Measurements from ENCODE around the gene ABHD17A.

Gene ABHD17A

DNA sequence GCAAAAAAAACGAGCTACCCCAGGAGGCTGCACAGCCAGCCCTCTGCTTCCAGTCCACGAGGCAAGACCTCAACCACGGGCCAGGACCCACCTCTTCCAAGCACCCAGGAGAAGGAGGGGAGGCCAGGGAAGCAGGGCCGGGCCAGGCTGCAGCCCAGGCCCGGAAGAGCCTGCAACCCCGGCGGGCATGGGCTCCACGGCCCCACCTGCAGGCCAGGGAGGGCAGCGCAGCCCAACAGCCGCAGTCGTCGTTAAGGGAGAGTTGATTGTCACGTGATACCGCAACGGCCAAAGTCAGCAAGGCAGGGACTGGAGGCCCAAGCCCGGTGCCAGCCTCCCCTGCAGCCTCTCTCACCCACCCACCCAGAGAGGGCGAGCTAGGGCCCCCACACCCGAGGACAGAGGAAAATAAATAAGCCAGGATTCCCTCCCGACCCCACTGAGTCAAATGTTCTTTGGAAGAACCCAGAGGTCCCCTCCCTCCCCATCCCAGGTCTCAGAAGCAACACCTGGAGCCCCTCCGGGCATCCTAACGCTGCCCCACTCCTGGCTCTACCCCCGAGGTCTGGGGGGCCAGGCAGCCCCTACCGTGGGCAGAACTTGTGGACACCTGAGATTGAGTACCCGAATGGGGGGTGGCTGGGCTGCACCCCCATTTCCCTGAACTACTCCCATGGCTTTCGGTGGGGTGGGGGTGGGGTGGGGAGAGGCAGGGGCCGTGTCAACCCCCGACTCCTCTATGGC is 31.8 kb downstream of the ABHD17A start:
- peak; percentile 54 to 62 for DNase-seq (ENCODE audit: low read depth in 2 of 2)

DNA sequence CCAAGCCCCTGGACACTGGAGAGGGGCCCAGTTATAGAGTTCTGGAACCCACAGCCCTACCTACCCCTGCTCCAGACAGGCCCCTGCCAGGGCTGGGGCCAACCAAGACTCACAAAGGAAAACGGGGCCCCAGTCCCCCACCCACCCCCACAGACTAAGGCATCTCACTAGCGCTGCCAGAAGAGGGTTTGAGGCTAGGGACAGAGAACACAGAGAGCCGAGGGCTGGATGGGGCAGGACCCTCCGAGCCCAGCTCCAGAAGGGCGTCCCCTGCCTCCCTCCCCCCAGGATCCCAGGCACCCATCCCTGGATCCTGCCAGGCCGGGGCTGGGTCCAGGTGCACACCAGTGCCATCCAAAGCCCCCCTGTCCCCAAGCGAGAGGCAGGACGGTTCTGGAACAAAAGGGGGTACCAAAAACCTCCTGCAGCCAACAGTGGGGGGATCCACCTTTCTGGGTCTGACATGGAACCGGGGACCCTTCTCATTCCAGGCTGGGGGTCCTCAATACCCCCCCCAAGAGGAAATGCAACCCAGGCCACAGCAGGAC is 32.6 kb downstream of the ABHD17A start:
- no peak for DNase-seq (ENCODE audit: low read depth in 2 of 2)

GRCh38 chr19:1851654-1852580 is 33.4 kb downstream of the ABHD17A start:
- no peak for DNase-seq (ENCODE audit: low read depth in 2 of 2)

GRCh38 chr19:1850809-1851653 is 34.3 kb downstream of the ABHD17A start:
- no peak for DNase-seq (ENCODE audit: low read depth in 2 of 2)

GRCh38 chr19:1849886-1850398 is 35.4 kb downstream of the ABHD17A start:
- DNase-seq (ENCODE audit: low read depth in 2 of 2), result no peak

DNA sequence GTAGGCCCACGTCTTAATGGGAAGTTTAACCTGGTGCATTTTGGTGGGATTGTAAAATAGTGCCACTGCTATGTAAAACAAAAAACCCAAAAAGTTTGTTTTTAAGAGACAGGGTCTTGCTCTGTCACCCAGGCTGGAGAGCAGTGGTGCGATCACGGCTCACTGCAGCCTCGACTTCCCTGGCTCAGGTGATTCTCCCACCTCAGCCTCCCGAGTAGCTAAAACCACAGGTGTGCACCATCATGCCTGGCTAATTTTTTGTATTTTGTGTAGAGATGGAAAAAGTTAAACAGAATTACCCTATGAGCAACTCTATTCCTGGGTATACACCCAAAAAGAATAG is 36.2 kb downstream of the ABHD17A start:
- DNase-seq (ENCODE audit: low read depth in 2 of 2), result no peak

- peak; percentile 93 to 98 for DNase-seq (ENCODE audit: low read depth in 2 of 2)
These were observed 36.7 kb downstream of the ABHD17A start, which contains the start of gene REXO1 for GRCh38 chr19:1848399-1849131. TSS of gene REXO1 (minus strand) at chr19:1848483. CDS start at chr19:1848358, 125 bp downstream.

DNA sequence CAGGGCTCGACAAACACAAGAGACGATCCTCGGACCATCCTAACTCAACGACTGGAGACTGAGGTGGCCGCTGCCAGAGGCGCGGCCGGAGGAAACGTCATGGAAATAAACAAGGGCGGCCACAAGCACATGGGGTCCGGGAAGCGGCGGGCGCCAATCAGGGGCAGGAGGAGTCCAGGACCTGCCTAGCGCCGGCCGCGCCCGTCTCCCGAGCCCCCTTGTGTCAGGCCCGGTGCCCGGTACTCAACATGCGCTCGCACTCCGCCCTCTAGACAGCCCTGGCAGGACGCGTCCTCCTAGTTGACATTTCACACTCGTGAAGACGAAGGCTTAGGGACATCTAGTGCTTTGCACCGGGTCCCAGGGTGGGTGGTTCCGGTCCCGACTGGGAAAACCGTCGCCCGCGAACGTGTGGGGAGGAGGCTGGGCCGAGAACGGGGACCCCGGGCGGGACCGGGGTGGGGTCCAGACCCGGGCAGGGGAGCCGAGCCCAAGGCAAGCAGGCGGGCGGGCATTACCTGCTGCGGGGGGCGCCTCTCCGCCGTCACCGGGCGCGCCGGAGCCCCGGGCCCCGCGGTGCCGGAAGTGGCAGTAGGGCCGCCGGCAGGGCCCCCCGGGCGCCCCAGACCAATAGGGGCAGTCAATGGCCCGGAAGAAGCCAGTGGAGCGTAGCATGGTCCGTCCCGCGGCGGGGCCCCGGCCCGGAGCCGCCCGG is 37.5 kb downstream of the ABHD17A start:
- no peak for DNase-seq (ENCODE audit: low read depth in 2 of 2)

GRCh38 chr19:1847348-1847683 is 38.0 kb downstream of the ABHD17A start:
- no peak for DNase-seq (ENCODE audit: low read depth in 2 of 2)

- DNase-seq (ENCODE audit: low read depth in 2 of 2), result no peak
These were observed 38.6 kb downstream of the ABHD17A start for GRCh38 chr19:1846517-1847204.

GRCh38 chr19:1845642-1846041 is 39.7 kb downstream of the ABHD17A start:
- no peak for DNase-seq (ENCODE audit: low read depth in 2 of 2)

- no peak for DNase-seq (ENCODE audit: low read depth in 2 of 2)
These were observed 40.2 kb downstream of the ABHD17A start for GRCh38 chr19:1845125-1845515.

- no peak for DNase-seq (ENCODE audit: low read depth in 2 of 2)
These were observed 40.7 kb downstream of the ABHD17A start for GRCh38 chr19:1844513-1845124.

DNA sequence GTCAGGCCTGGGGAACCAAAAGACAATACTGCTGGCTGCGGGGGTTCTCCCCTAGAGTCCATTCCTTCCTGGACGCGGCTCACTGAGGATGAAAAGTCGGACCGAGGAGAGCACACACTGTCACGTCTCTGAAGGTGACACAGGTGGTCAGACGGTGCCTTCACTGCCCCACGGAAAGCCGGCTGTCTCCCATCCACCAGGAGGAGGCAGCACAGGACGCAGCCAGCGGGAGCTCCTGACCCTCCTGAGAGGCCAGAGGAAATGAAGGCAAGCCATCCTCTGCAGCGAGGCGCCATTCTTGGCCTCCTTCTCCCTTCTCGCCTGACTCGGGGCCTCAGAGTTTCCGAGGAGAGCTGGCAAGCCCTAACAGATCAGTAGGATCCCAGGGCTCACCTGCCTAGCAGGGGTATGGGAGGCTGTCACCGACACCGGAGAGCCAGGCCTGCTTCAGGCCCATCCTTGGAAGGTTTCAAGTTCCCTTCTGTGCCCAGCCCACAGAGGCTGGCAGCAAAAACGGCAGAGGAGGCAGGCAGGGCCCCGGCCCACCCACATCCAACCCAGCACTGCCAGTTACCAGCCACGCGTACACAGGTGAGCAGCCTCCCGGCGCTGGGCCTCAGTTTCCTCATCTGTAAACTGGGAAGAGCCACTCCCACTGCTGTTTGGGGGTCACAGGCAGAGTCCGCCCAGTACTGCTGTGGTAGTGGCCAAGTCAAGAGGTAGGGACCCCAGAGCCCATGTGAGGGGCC is 41.5 kb downstream of the ABHD17A start:
- DNase-seq (ENCODE audit: low read depth in 2 of 2), result no peak

DNA sequence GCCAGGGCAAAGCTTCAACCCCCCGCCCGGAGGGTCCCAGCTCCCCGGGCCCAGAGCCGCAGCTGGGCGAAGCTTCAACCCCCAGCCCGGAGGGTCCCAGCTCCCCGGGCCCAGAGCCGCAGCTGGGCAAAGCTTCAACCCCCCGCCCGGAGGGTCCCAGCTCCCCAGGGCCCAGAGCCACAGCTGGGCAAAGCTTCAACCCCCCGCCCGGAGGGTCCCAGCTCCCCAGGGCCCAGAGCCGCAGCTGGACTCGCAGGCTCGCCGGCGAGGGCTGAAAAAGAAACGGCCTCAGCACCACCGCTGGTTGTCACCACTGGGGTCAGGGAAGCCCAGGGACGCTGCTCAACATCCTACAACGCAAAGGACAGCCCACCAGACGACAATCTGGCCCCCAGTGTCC is 42.2 kb downstream of the ABHD17A start:
- DNase-seq (ENCODE audit: low read depth in 2 of 2), result no peak

GRCh38 chr19:1841209-1841924 is 43.9 kb downstream of the ABHD17A start:
- no peak for DNase-seq (ENCODE audit: low read depth in 2 of 2)

GRCh38 chr19:1840541-1841115 is 44.7 kb downstream of the ABHD17A start:
- no peak for DNase-seq (ENCODE audit: low read depth in 2 of 2)

All from stimulated activated CD8-positive, alpha-beta memory T cell treated with anti-CD3 and anti-CD28 coated beads, Interleukin-7, amount 100 ng/mL, for 1 hour (primary cell).